Astrocyte (in vitro differentiated cells and primary cell): Measurements from ENCODE around the gene ARFRP1. TPM values are rescaled to one million over a fixed set of nuclear protein-coding genes. Genes with fewer than 3 reads are reported as not detected.

Experiments
- DNase-seq: peaks from one replicate; pipeline ENCODE4 v3.0.0-alpha.2; 2010; ENCODE audit warnings: low read depth
- FAIRE-seq: peaks from 2 replicates; lab custom pipeline; 2011; peaks lifted over from hg19 to GRCh38; lab: Jason Lieb, UNC
- H2AFZ ChIP-seq: 2 replicates; pipeline ENCODE4 v1.6.0; 2012; ENCODE audit warnings: low read depth, low read length, inconsistent platforms
- H3K27ac ChIP-seq: 2 replicates; pipeline ENCODE4 v1.5.1; 2011; ENCODE audit warnings: low read depth, low read length, inconsistent platforms
- H3K27me3 ChIP-seq: 2 replicates; pipeline ENCODE4 v1.6.0; 2011; ENCODE audit warnings: low read length, inconsistent platforms; ENCODE audit not compliant: insufficient read depth
- H3K36me3 ChIP-seq: 2 replicates; pipeline ENCODE4 v1.5.1; 2011; ENCODE audit warnings: low read length, inconsistent platforms; ENCODE audit not compliant: insufficient read depth
- H3K4me1 ChIP-seq: 2 replicates; pipeline ENCODE4 v1.5.1; 2011; ENCODE audit warnings: low read length, inconsistent platforms; ENCODE audit not compliant: insufficient read depth
- H3K4me2 ChIP-seq: 2 replicates; pipeline ENCODE4 v1.6.0; 2012; ENCODE audit warnings: low read length, inconsistent platforms
- H3K4me3 ChIP-seq: 2 replicates; pipeline ENCODE4 v1.5.1; 2011; ENCODE audit warnings: low read depth, mild to moderate bottlenecking, low read length, inconsistent platforms; ENCODE audit not compliant: insufficient read depth
- H3K79me2 ChIP-seq: 2 replicates; pipeline ENCODE4 v1.6.0; 2012; ENCODE audit warnings: mild to moderate bottlenecking, low read length, inconsistent platforms; ENCODE audit not compliant: insufficient read depth
- H3K9ac ChIP-seq: 2 replicates; pipeline ENCODE4 v1.6.0; 2012; ENCODE audit warnings: mild to moderate bottlenecking, low read length, inconsistent platforms
- H3K9me3 ChIP-seq: 2 replicates; pipeline ENCODE4 v1.5.1; 2012; ENCODE audit warnings: low read depth, mild to moderate bottlenecking, low read length, inconsistent platforms; ENCODE audit not compliant: insufficient read depth
- H4K20me1 ChIP-seq: 2 replicates; pipeline ENCODE4 v1.6.0; 2012; ENCODE audit warnings: low read length, inconsistent platforms; ENCODE audit not compliant: insufficient read depth
- H3K27ac Mint-ChIP-seq: one replicate; pipeline ENCODE4 v1.8.0; 2021; ENCODE audit warnings: mild to moderate bottlenecking, mixed read lengths; ENCODE audit not compliant: unreplicated experiment
- H3K27me3 Mint-ChIP-seq: one replicate; pipeline ENCODE4 v1.8.0; 2021; ENCODE audit warnings: low read depth, mixed read lengths; ENCODE audit not compliant: unreplicated experiment
- H3K36me3 Mint-ChIP-seq: one replicate; pipeline ENCODE4 v1.8.0; 2021; ENCODE audit warnings: low read depth, mixed read lengths; ENCODE audit not compliant: unreplicated experiment
- H3K4me1 Mint-ChIP-seq: one replicate; pipeline ENCODE4 v1.8.0; 2021; ENCODE audit warnings: low read depth, mixed read lengths; ENCODE audit not compliant: unreplicated experiment
- H3K4me3 Mint-ChIP-seq: one replicate; pipeline ENCODE4 v1.8.0; 2021; ENCODE audit warnings: mild to moderate bottlenecking, moderate library complexity, mixed read lengths; ENCODE audit not compliant: unreplicated experiment
- H3K9me3 Mint-ChIP-seq: one replicate; pipeline ENCODE4 v1.8.0; 2021; ENCODE audit warnings: mild to moderate bottlenecking, mixed read lengths; ENCODE audit not compliant: unreplicated experiment
- EZH2 ChIP-seq: IDR thresholded peaks from 2 replicates; pipeline ENCODE4 v1.6.1; 2012; ENCODE audit warnings: mild to moderate bottlenecking, low read length, inconsistent platforms; ENCODE audit not compliant: insufficient read depth
- total RNA-seq: library from RNA; stranded (reverse); gene quantifications from 2 replicates; pipeline ENCODE4 v1.2.1, GENCODE V29; 2021
- TF ChIP-seq, protein P1 (sequence below): IDR thresholded peaks from 2 replicates; pipeline ENCODE4 v1.5.1; 2011; ENCODE audit warnings: low read depth, mild to moderate bottlenecking, inconsistent platforms, low read length, moderate library complexity; ENCODE audit not compliant: insufficient read depth

The ARFRP1 gene
- total RNA-seq, 1 donor from 2014 or later: 32.5 TPM

DNA sequence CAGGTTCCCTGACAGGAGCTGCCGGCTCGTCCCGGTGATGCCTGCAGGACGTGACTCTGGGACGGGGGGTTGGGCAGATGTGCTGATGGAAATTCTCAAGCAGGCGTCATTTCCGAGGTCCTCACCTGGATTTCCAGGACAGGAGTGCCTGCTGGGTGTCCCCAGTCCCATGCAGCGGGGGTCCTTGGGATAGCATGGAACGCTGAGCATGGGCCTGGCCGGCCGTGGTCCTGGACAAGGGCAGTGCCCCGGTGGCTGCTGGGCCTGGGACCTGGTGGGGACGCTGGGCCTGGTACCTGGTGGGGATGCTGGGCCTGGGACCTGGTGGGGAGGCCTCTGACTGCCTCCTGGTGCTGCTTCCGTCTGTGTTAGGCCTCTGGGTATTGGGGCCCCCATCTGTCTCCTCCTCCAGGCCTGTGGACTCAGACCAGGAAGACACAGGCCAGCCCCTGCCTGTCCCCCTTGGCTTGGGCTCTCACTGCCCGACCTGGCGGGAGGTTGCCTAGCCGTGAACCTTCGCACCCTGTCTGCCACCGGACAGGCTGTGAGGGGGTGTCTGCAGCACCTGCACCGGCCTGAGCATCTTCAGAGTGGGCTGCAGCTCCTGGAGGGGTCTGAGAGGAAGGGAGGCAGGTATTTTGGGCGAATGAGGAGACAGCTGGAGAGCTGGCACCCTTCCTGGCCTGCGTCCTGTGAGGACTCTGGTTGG, 43.5 kb downstream of the ARFRP1 start:
- Mint-ChIP-seq H3K4me3 (no peak overlapping the region), H3K27ac (no peak overlapping the region), H3K9me3 (no peaks in the 10 kb centered on the region), H3K4me1 (peaks cover 3% of the 10 kb centered on the region), H3K27me3 (no peaks in the 10 kb centered on the region), H3K36me3 (peaks cover 18% of the 10 kb centered on the region)
- peaks cover 8% of the 10 kb centered on the region for H4K20me1 ChIP-seq
- DNase-seq (no peak), FAIRE-seq (no peak)
- H3K4me2 ChIP-seq: no peak overlapping the region
- H2AFZ ChIP-seq: no peak overlapping the region
- H3K27ac ChIP-seq: no peak overlapping the region
- no peak overlapping the region for H3K4me3 ChIP-seq
- peaks cover 15% of the 10 kb centered on the region for H3K36me3 ChIP-seq
- H3K27me3 ChIP-seq: no peaks in the 10 kb centered on the region
- peaks cover 43% of the 10 kb centered on the region for H3K79me2 ChIP-seq
- no peaks in the 10 kb centered on the region for H3K9me3 ChIP-seq
- H3K9ac ChIP-seq: no peak overlapping the region
- no peak for TF ChIP-seq EZH2
- TF ChIP-seq, protein P1, sequence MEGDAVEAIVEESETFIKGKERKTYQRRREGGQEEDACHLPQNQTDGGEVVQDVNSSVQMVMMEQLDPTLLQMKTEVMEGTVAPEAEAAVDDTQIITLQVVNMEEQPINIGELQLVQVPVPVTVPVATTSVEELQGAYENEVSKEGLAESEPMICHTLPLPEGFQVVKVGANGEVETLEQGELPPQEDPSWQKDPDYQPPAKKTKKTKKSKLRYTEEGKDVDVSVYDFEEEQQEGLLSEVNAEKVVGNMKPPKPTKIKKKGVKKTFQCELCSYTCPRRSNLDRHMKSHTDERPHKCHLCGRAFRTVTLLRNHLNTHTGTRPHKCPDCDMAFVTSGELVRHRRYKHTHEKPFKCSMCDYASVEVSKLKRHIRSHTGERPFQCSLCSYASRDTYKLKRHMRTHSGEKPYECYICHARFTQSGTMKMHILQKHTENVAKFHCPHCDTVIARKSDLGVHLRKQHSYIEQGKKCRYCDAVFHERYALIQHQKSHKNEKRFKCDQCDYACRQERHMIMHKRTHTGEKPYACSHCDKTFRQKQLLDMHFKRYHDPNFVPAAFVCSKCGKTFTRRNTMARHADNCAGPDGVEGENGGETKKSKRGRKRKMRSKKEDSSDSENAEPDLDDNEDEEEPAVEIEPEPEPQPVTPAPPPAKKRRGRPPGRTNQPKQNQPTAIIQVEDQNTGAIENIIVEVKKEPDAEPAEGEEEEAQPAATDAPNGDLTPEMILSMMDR: no peak
- peaks cover 4% of the 10 kb centered on the region for H3K4me1 ChIP-seq

DNA sequence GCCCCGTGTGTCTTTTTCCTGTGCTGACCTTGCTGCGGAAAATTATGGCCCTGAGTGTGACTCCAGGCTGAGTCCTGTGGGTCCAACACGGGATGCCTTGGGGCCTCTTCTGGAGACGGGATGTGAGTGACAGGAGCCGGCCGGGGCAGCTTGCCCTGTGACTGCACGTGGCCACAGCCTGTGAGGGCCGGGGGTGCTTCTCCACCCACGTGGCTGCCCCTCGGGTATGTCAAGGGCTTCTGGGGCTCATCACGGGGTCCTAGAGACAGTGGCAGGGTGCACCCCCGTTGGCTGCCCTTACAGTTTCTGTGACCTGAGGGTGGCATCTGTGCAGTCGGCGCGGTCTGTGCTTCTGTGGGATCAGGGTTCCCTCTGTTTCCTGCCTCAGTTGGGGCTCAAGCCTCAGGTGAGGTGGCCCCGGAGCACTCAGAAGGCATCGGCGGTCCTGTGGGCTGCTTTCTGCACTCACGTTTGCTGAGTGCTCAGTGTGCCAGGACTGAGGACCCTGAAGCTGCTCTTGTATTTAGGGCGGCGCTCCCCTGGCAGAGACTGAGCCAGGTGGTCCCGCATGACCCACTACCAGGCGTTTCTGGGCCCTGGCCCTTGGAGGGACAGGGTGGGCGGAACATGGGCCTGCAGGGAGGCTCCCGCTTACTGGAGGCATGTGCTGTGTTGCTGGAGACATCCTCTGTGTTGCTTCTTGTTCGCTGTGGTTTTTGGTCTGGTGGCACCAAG, 44.3 kb downstream of the ARFRP1 start:
- Histone ChIP-seq H3K27ac (no peak overlapping the region), H3K79me2 (peaks cover 51% of the 10 kb centered on the region), H3K4me2 (no peak overlapping the region), H3K4me3 (no peak overlapping the region), H3K4me1 (peaks cover 12% of the 10 kb centered on the region), H3K36me3 (peaks cover 10% of the 10 kb centered on the region), H3K27me3 (no peaks in the 10 kb centered on the region), H3K9ac (no peak overlapping the region), H4K20me1 (peaks cover 12% of the 10 kb centered on the region), H3K9me3 (no peaks in the 10 kb centered on the region), H2AFZ (no peak overlapping the region)
- Mint-ChIP-seq H3K36me3 (peaks cover 12% of the 10 kb centered on the region), H3K27ac (no peak overlapping the region), H3K4me3 (no peak overlapping the region), H3K4me1 (peaks cover 3% of the 10 kb centered on the region), H3K27me3 (no peaks in the 10 kb centered on the region), H3K9me3 (no peaks in the 10 kb centered on the region)
- no peak for DNase-seq
- no peak for FAIRE-seq
- TF ChIP-seq EZH2: no peak
- TF ChIP-seq, protein P1: no peak

- H3K4me1 ChIP-seq: peaks cover 15% of the 10 kb centered on the region
- H3K9ac ChIP-seq: no peak overlapping the region
- no peak overlapping the region for H3K4me2 ChIP-seq
- no peaks in the 10 kb centered on the region for H3K27me3 Mint-ChIP-seq
- no peak overlapping the region for H3K27ac Mint-ChIP-seq
- peaks cover 51% of the 10 kb centered on the region for H3K79me2 ChIP-seq
- peaks cover 5% of the 10 kb centered on the region for H3K4me1 Mint-ChIP-seq
- H3K36me3 ChIP-seq: peaks cover 6% of the 10 kb centered on the region
- H3K4me3 Mint-ChIP-seq: no peak overlapping the region
- peaks cover 12% of the 10 kb centered on the region for H4K20me1 ChIP-seq
- no peak for FAIRE-seq
- peaks cover 11% of the 10 kb centered on the region for H3K36me3 Mint-ChIP-seq
- DNase-seq: no peak
- H3K27ac ChIP-seq: no peak overlapping the region
- H2AFZ ChIP-seq: no peak overlapping the region
- H3K27me3 ChIP-seq: no peaks in the 10 kb centered on the region
- H3K9me3 Mint-ChIP-seq: peaks cover 3% of the 10 kb centered on the region
- H3K4me3 ChIP-seq: no peak overlapping the region
- no peak for TF ChIP-seq EZH2
- TF ChIP-seq, protein P1: no peak
- H3K9me3 ChIP-seq: no peaks in the 10 kb centered on the region
Measured at GRCh38 chr20:63662813-63663189, 45.0 kb downstream of the ARFRP1 start.
